Colonic mucosa (tissue), 4 donors: ENCODE data around the gene RAP2A. TPM values are rescaled to one million over a fixed set of nuclear protein-coding genes. Genes with fewer than 3 reads are reported as not detected.

ENCODE experiments used
- DNase-seq: peaks from one replicate; pipeline ENCODE4 v3.0.0-alpha.2; 2020
- H3K27ac ChIP-seq: fragments of 200-600 bp; one replicate; pipeline ENCODE4 v1.8.0; 2021
- H3K27me3 ChIP-seq: fragments of 200-600 bp; one replicate; pipeline ENCODE4 v1.8.0; 2021
- H3K36me3 ChIP-seq: fragments of 200-600 bp; one replicate; pipeline ENCODE4 v1.8.0; 2021
- H3K4me1 ChIP-seq: fragments of 200-600 bp; one replicate; pipeline ENCODE4 v1.8.0; 2021; ENCODE audit warnings: mild to moderate bottlenecking
- H3K4me3 ChIP-seq: fragments of 200-600 bp; one replicate; pipeline ENCODE4 v1.8.0; 2021
- H3K9ac ChIP-seq, 2 donors: one replicate each; pipeline ENCODE4 v1.7.0; 2013; ENCODE audit warnings: control low read depth in 2 of 2, low read depth in 2 of 2, low read length in 2 of 2
- H3K9me3 ChIP-seq: fragments of 200-600 bp; one replicate; pipeline ENCODE4 v1.8.0; 2021
- intact Hi-C: fragments of 100-400 bp; cut with DNase I; formaldehyde crosslinking; loops from one replicate; pipeline ENCODE4 v1.14.1; 2022
- total RNA-seq, 2 donors: library from RNA; stranded (reverse); fragmentation: NEBNext Ultra II Directional in 1 of 2; extraction: Animal tissue kit (Norgen Biotek cat#: 25700) in 1 of 2; gene quantifications; one replicate each; pipeline ENCODE4 v1.2.1, GENCODE V29; 2021
- TF ChIP-seq, protein P1 (sequence below): fragments of 200-600 bp; IDR thresholded peaks from one replicate; pipeline ENCODE4 v1.8.0; 2022; ENCODE audit warnings: antibody characterized with exemption, mild to moderate bottlenecking
- donor health status: healthy.
- donor health status: DM: no; HTN: no; CAD: no.
- donor health status: DM: no; HTN: no; CAD: no.

The RAP2A gene
- total RNA-seq, 2 donors from 2014 or later, result 35.9 to 38.2 TPM

DNA sequence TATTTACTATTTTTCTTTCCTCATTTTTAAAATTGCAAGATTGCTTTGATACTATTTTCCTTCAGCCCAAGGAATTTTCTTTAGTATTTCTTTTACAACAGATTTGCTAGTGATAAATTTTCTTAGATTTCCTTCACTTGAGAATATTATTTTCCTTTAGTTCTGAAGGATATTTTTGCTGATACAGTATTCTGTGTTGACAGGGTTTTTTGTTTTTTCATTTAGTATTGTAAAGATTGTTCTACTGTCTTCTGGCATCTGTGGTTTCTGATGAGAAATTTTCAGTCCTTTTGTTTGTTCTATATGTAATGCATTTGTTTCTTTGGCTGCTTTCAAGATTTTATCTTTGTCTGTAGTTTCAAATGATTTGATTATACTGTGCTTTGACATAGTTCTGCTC, 20.7 kb downstream of the RAP2A start:
- H3K4me1 ChIP-seq, result no peaks in the 10 kb centered on the region
- H3K9ac ChIP-seq, result no peak overlapping the region
- no peaks in the 10 kb centered on the region for H3K9me3 ChIP-seq
- H3K27ac ChIP-seq, result no peak overlapping the region
- no peaks in the 10 kb centered on the region for H3K36me3 ChIP-seq
- H3K27me3 ChIP-seq, result no peaks in the 10 kb centered on the region
- TF ChIP-seq, protein P1, sequence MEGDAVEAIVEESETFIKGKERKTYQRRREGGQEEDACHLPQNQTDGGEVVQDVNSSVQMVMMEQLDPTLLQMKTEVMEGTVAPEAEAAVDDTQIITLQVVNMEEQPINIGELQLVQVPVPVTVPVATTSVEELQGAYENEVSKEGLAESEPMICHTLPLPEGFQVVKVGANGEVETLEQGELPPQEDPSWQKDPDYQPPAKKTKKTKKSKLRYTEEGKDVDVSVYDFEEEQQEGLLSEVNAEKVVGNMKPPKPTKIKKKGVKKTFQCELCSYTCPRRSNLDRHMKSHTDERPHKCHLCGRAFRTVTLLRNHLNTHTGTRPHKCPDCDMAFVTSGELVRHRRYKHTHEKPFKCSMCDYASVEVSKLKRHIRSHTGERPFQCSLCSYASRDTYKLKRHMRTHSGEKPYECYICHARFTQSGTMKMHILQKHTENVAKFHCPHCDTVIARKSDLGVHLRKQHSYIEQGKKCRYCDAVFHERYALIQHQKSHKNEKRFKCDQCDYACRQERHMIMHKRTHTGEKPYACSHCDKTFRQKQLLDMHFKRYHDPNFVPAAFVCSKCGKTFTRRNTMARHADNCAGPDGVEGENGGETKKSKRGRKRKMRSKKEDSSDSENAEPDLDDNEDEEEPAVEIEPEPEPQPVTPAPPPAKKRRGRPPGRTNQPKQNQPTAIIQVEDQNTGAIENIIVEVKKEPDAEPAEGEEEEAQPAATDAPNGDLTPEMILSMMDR, result no peak
- no peak overlapping the region for H3K4me3 ChIP-seq
- intact Hi-C loops, result no loop called here
- no peak for DNase-seq

DNA sequence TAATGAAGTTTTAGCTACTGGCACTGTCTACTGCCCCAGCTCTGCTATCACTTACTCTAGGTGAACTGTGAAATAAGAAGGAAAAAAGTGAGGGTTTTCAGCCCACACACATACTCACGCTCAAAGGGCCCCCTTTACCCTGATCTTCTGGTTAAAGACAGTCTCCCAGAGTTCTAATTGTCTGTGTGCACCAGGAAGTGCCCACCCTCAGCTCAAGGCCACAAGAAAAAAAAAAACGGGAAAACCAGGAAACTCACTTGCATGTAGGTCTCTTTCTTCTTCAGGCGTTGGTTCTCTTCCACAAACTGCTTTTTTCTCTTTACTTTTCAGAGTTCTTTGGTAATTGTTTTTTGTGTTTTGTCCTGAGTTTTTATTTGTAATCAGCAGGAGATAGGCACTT, 22.1 kb downstream of the RAP2A start:
- Histone ChIP-seq H3K9me3 (no peaks in the 10 kb centered on the region), H3K27me3 (no peaks in the 10 kb centered on the region), H3K36me3 (no peaks in the 10 kb centered on the region), H3K4me1 (no peaks in the 10 kb centered on the region), H3K4me3 (no peak overlapping the region), H3K27ac (no peak overlapping the region), H3K9ac (no peak overlapping the region)
- TF ChIP-seq, protein P1, result no peak
- intact Hi-C loops, result no loop called here
- DNase-seq, result no peak

DNA sequence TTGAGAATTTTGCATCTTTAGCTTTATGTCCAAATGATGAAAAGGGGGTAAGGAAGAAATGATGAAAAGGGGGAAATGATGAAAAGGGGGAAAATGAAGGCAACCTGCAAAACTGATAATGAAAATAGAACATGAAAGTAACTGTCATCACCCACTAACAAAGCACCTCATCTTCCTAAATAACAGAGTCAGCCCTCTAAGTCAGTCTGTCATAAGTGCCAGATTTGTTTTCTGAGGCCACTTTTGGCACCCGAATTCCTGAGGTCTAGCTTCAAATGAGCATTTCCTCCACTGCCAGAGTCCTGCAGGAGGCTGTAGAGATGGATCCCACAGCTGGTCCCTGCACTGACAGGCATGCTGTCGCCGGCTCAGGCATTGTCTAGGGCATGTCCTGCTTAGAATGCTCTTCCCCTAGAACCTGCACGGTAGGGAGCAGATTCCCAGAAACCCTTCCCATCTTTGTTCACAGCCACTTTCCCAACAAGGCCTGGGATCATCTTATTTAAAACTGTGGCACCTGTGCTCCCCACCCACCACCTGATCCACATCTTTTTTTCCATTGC, 25.3 kb downstream of the RAP2A start:
- TF ChIP-seq, protein P1, result no peak
- DNase-seq, result no peak
- intact Hi-C loops, result no loop called here
- H3K27me3 ChIP-seq, result no peaks in the 10 kb centered on the region
- H3K36me3 ChIP-seq, result no peaks in the 10 kb centered on the region
- H3K4me1 ChIP-seq, result no peaks in the 10 kb centered on the region
- no peaks in the 10 kb centered on the region for H3K9me3 ChIP-seq
- H3K9ac ChIP-seq, result no peak overlapping the region
- no peak overlapping the region for H3K27ac ChIP-seq
- H3K4me3 ChIP-seq, result no peak overlapping the region

- intact Hi-C loops, result no loop called here
- Histone ChIP-seq H3K27ac (no peak overlapping the region), H3K4me1 (no peaks in the 10 kb centered on the region), H3K27me3 (no peaks in the 10 kb centered on the region), H3K36me3 (no peaks in the 10 kb centered on the region), H3K9me3 (no peaks in the 10 kb centered on the region), H3K9ac (no peak overlapping the region), H3K4me3 (no peak overlapping the region)
- DNase-seq, result no peak
- TF ChIP-seq, protein P1, result no peak
Measured at GRCh38 chr13:97460004-97460775, 26.2 kb downstream of the RAP2A start.

DNA sequence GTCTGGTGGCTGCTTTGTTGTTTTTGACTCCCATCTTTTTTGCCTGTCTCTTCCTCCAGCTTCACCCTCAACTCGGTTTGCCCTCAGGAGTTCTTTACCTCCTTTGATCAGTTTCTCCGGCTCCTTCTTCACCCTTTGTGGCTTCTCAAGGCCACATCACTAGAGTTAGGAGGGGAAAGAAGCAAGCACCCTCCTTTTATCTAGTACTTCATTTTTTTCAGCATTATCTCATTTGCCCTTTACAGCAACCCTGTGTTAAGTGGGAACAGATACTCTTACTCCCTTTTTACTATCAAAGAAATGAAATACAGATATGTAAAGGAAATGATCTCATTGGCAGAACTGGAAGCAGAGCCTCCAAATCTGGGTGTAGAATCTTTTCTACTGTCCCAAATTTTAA, 26.9 kb downstream of the RAP2A start:
- TF ChIP-seq, protein P1, result no peak
- Histone ChIP-seq H3K4me1 (no peaks in the 10 kb centered on the region), H3K27me3 (no peaks in the 10 kb centered on the region), H3K9ac (no peak overlapping the region), H3K36me3 (no peaks in the 10 kb centered on the region), H3K4me3 (no peak overlapping the region), H3K9me3 (no peaks in the 10 kb centered on the region), H3K27ac (no peak overlapping the region)
- intact Hi-C loops, result no loop called here
- no peak for DNase-seq
